Right ventricle myocardium superior (tissue), 1 donor: ENCODE data around the gene MAN2B2. TPM values are rescaled to one million over a fixed set of nuclear protein-coding genes. Genes with fewer than 3 reads are reported as not detected.
A peak's percentile ranks its signal among the peaks of the same experiment; 100 is the strongest.

Source experiments
- ATAC-seq: fragments of 200-7000 bp; cut with Tn5 transposase; one replicate; pipeline ENCODE4 v1.9.1; 2020; ENCODE audit warnings: mild to moderate bottlenecking; ENCODE audit not compliant: poor library complexity
- DNase-seq: peaks from one replicate; pipeline ENCODE4 v3.0.0-alpha.2; 2020
- intact Hi-C: fragments of 100-400 bp; cut with DNase I; formaldehyde crosslinking; loops from one replicate; pipeline ENCODE4 v1.11.2; 2022
- long read RNA-seq: library from polyadenylated mRNA; unstranded; transcript quantifications from one replicate; pipeline ENCODE4 v2.0.0, GENCODE V29; 2021
- total RNA-seq: library from RNA; stranded (reverse); fragmentation: NEBNext Ultra II Directional; extraction: Animal tissue kit (Norgen Biotek cat#: 25700); gene quantifications from one replicate; pipeline ENCODE4 v1.2.1, GENCODE V29; 2021
- donor health status: DM: no; HTN: yes; CAD: no; lungs with severe emphysema.

Gene MAN2B2
- 17.3 TPM for total RNA-seq
- long read RNA-seq, full-length matches to known transcripts, result 11 of 49 reads
- long read RNA-seq, partial matches to known transcripts, result 30 of 49 reads
- long read RNA-seq, other reads (novel, unspliced or antisense), result 8 of 49 reads

- DNase-seq, result peak; percentile 94
- ATAC-seq, result peak; percentile 100
- intact Hi-C loops, result no loop called here
Observed at GRCh38 chr4:6574747-6575502, at the start of gene MAN2B2. TSS of gene MAN2B2 (plus strand) at chr4:6575189. CDS start at chr4:6575211, 22 bp downstream.

GRCh38 chr4:6525474-6525873 lies 49.5 kb upstream of the MAN2B2 start:
- DNase-seq (no peak), ATAC-seq (no peak)
- intact Hi-C loops, result no loop called here

GRCh38 chr4:6526156-6526555 lies 48.8 kb upstream of the MAN2B2 start:
- intact Hi-C loops, result no loop called here
- DNase-seq (no peak), ATAC-seq (no peak)

- DNase-seq (no peak), ATAC-seq (no peak)
- intact Hi-C loops, result no loop called here
Observed at GRCh38 chr4:6526671-6527091, 48.3 kb upstream of the MAN2B2 start.

- intact Hi-C loops, result no loop called here
- DNase-seq, result no peak
- ATAC-seq, result no peak
Observed at GRCh38 chr4:6527259-6527658, 47.7 kb upstream of the MAN2B2 start.

- ATAC-seq, result no peak
- intact Hi-C loops, result no loop called here
- no peak for DNase-seq
Observed at GRCh38 chr4:6527683-6528595, 47.0 kb upstream of the MAN2B2 start.

GRCh38 chr4:6529021-6529420 lies 46.0 kb upstream of the MAN2B2 start:
- ATAC-seq, result no peak
- no peak for DNase-seq
- intact Hi-C loops, result no loop called here

- DNase-seq, result no peak
- ATAC-seq, result no peak
- intact Hi-C loops, result no loop called here
Observed at GRCh38 chr4:6530301-6530700, 44.7 kb upstream of the MAN2B2 start.

- DNase-seq (no peak), ATAC-seq (no peak)
- intact Hi-C loops, result no loop called here
Observed at GRCh38 chr4:6530964-6531363, 44.0 kb upstream of the MAN2B2 start.

- DNase-seq, result no peak
- ATAC-seq, result no peak
- intact Hi-C loops, result no loop called here
Observed at GRCh38 chr4:6532102-6532501, 42.9 kb upstream of the MAN2B2 start.

GRCh38 chr4:6532658-6533057 lies 42.3 kb upstream of the MAN2B2 start:
- intact Hi-C loops, result no loop called here
- DNase-seq, result no peak
- ATAC-seq, result no peak

- DNase-seq (no peak), ATAC-seq (no peak)
- intact Hi-C loops, result no loop called here
Observed at GRCh38 chr4:6534050-6534449, 40.9 kb upstream of the MAN2B2 start.

GRCh38 chr4:6534618-6535328 lies 40.2 kb upstream of the MAN2B2 start:
- intact Hi-C loops, result no loop called here
- ATAC-seq, result no peak
- DNase-seq, result no peak

GRCh38 chr4:6535329-6535692 lies 39.7 kb upstream of the MAN2B2 start:
- no peak for ATAC-seq
- intact Hi-C loops, result no loop called here
- DNase-seq, result no peak

GRCh38 chr4:6535706-6536105 lies 39.3 kb upstream of the MAN2B2 start:
- DNase-seq (no peak), ATAC-seq (no peak)
- intact Hi-C loops, result no loop called here

- ATAC-seq (no peak), DNase-seq (no peak)
- intact Hi-C loops, result no loop called here
Observed at GRCh38 chr4:6538111-6538510, 36.9 kb upstream of the MAN2B2 start.

- DNase-seq (no peak), ATAC-seq (no peak)
- intact Hi-C loops, result no loop called here
Observed at GRCh38 chr4:6538575-6538974, 36.4 kb upstream of the MAN2B2 start.

GRCh38 chr4:6539009-6539764 lies 35.8 kb upstream of the MAN2B2 start:
- intact Hi-C loops, result no loop called here
- DNase-seq, result no peak
- no peak for ATAC-seq

GRCh38 chr4:6540879-6541278 lies 34.1 kb upstream of the MAN2B2 start:
- no peak for ATAC-seq
- no peak for DNase-seq
- intact Hi-C loops, result no loop called here
